Kidney (tissue), 14 donors: Measurements from ENCODE around the gene NCOA3. TPM values are rescaled to one million over a fixed set of nuclear protein-coding genes. Genes with fewer than 3 reads are reported as not detected.
"Not testable (repeated sequence)": the region's sequence is repeated elsewhere in the genome, so short reads cannot be mapped to it uniquely, and the experiment has no call there.

Source experiments
- DNase-seq, 5 donors: peaks; one replicate each; pipeline ENCODE4 v3.0.0-alpha.2; 2013 to 2020
- FAIRE-seq: peaks from 2 replicates; lab custom pipeline; 2012; peaks lifted over from hg19 to GRCh38; lab: Jason Lieb, UNC
- H3K27ac ChIP-seq, 2 donors: one replicate each; pipeline ENCODE4 v1.7.0; 2013; ENCODE audit warnings: low read depth in 2 of 2, low read length in 2 of 2, inconsistent platforms in 1 of 2
- H3K27me3 ChIP-seq: one replicate; pipeline ENCODE4 v1.7.1; 2013; ENCODE audit warnings: low read length, inconsistent platforms; ENCODE audit not compliant: control insufficient read depth, insufficient read depth
- H3K36me3 ChIP-seq, 3 donors: one replicate each; pipeline versions ENCODE4 v1.7.0 to v1.7.1; 2013; ENCODE audit warnings: low read length in 3 of 3, control low read depth in 1 of 3, inconsistent platforms in 1 of 3; ENCODE audit not compliant: insufficient read depth in 3 of 3, control insufficient read depth in 2 of 3
- H3K4me1 ChIP-seq, 3 donors: one replicate each; pipeline versions ENCODE4 v1.7.0 to v1.7.1; 2013; ENCODE audit warnings: low read length in 3 of 3, inconsistent platforms in 1 of 3, low read depth in 1 of 3; ENCODE audit not compliant: control insufficient read depth in 2 of 3, insufficient read depth in 2 of 3
- H3K4me3 ChIP-seq, 3 donors: one replicate each; pipeline versions ENCODE4 v1.7.0 to v1.8.1; 2013; ENCODE audit warnings: low read length in 3 of 3, control low read depth in 1 of 3, inconsistent platforms in 1 of 3
- H3K9ac ChIP-seq, 3 donors: one replicate each; pipeline versions ENCODE4 v1.7.0 to v1.7.1; 2013; ENCODE audit warnings: low read length in 3 of 3, control low read depth in 1 of 3, inconsistent platforms in 1 of 3
- H3K9me3 ChIP-seq, 3 donors: one replicate each; pipeline versions ENCODE4 v1.7.0 to v1.7.1; 2013; ENCODE audit warnings: low read length in 3 of 3, control low read depth in 1 of 3, inconsistent platforms in 1 of 3; ENCODE audit not compliant: control insufficient read depth in 2 of 3, insufficient read depth in 1 of 3
- intact Hi-C: fragments of 100-400 bp; cut with DNase I; formaldehyde crosslinking; loops from one replicate; pipeline ENCODE4 v1.11.1; 2022
- polyA plus RNA-seq: library from polyadenylated mRNA; stranded (reverse); fragments of 350-450 nt; fragmentation: Illumina TruSeq; extraction: RNeasy Lipid Tissue Mini Kit (QIAGEN cat#74804); gene quantifications from one replicate; pipeline ENCODE4 v1.2.3, GENCODE V29; 2014; ENCODE audit warnings: low read depth, low replicate concordance; ENCODE audit not compliant: insufficient read depth
- total RNA-seq: library from RNA; stranded (reverse); fragmentation: NEBNext Ultra II Directional; extraction: Animal tissue kit (Norgen Biotek cat#: 25700); gene quantifications from one replicate; pipeline ENCODE4 v1.2.1, GENCODE V29; 2021
- TF ChIP-seq, protein P1 (sequence below): IDR thresholded peaks from 3 replicates; pipeline ENCODE4 v1.5.1; 2012; ENCODE audit warnings: mild to moderate bottlenecking, moderate library complexity, borderline replicate concordance; ENCODE audit not compliant: insufficient read depth; ENCODE audit errors: extremely low read depth
- donor health status: control.
- donor health status: control.
- donor health status: control.
- donor health status: control.
- donor health status: control.
- donor health status: DM: yes; HTN: yes; CAD: no.
- donor health status: Normal renal cell carcinoma (clear cell type).

The NCOA3 gene
- total and polyA plus RNA-seq, 2 donors from 2014 or later = 4.9 to 38.8 TPM

DNA sequence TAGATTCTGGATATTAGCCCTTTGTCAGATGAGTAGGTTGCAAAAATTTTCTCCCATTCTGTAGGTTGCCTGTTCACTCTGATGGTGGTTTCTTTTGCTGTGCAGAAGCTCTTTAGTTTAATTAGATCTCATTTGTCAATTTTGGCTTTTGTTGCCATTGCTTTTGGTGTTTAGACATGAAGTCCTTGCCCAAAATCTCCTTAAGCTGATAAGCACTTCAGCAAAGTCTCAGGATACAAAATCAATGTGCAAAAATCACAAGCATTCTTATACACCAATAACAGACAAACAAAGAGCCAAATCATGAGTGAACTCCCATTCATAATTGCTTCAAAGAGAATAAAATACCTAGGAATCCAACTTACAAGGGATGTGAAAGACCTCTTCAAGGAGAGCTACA, 52.6 kb downstream of the NCOA3 start:
- DNase-seq, H3K36me3 ChIP-seq, intact Hi-C loops, H3K4me3 ChIP-seq, H3K27me3 ChIP-seq, H3K27ac ChIP-seq, H3K9me3 ChIP-seq, H3K9ac ChIP-seq, H3K4me1 ChIP-seq, FAIRE-seq: not testable (repeated sequence)

DNA sequence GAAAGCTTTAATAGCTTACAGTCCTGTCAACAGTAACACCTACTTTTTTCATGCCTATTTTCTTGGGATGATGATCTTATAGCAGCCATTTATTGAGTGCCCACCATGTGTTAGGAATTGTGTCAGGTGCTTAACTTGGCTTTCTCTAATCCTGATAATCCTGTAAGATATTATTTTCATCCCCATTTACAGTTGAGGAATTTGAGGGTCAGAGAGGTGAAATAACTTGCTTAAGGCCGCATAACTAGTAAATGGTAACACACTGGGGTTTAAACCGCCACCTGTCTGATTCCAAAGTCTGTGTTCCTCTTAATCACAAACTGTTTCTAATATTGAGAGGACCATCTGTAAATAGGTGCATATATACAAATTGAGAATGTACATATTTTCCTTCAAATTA, 55.5 kb downstream of the NCOA3 start:
- DNase-seq (no peak), FAIRE-seq (no peak)
- H3K4me1 ChIP-seq = peaks cover 3 to 9% (median 8%) of the 10 kb centered on the region in 3 donors
- H3K4me3 ChIP-seq = no peak overlapping the region
- no peaks in the 10 kb centered on the region for H3K27me3 ChIP-seq
- H3K36me3 ChIP-seq = no peaks in the 10 kb centered on the region
- H3K9ac ChIP-seq = no peak overlapping the region
- no peaks in the 10 kb centered on the region for H3K9me3 ChIP-seq
- intact Hi-C loops = no loop called here
- no peak overlapping the region for H3K27ac ChIP-seq
- TF ChIP-seq, protein P1, sequence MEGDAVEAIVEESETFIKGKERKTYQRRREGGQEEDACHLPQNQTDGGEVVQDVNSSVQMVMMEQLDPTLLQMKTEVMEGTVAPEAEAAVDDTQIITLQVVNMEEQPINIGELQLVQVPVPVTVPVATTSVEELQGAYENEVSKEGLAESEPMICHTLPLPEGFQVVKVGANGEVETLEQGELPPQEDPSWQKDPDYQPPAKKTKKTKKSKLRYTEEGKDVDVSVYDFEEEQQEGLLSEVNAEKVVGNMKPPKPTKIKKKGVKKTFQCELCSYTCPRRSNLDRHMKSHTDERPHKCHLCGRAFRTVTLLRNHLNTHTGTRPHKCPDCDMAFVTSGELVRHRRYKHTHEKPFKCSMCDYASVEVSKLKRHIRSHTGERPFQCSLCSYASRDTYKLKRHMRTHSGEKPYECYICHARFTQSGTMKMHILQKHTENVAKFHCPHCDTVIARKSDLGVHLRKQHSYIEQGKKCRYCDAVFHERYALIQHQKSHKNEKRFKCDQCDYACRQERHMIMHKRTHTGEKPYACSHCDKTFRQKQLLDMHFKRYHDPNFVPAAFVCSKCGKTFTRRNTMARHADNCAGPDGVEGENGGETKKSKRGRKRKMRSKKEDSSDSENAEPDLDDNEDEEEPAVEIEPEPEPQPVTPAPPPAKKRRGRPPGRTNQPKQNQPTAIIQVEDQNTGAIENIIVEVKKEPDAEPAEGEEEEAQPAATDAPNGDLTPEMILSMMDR = no peak

DNA sequence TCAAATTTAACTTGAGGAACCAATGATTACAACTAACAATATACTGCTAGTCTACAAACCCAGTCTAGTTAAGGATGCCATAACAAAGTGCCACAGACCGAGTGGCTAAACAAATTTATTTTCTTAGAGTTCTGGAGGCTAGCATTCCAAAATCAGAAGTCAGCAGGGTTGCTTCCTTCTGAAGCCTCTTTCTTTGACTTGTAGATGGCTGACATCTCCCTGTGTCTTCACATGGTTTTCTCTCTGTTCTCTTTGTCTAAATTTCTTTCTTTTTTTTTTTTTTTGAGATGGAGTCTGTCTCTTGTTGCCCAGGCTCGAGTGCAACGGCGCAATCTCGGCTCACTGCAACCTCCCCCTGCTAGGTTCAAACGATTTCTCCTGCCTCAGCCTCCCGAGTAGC, 56.1 kb downstream of the NCOA3 start:
- H3K9me3 ChIP-seq = no peaks in the 10 kb centered on the region
- TF ChIP-seq, protein P1 = no peak
- H3K27me3 ChIP-seq = no peaks in the 10 kb centered on the region
- H3K27ac ChIP-seq = no peak overlapping the region
- H3K4me3 ChIP-seq = no peak overlapping the region
- no peak overlapping the region for H3K9ac ChIP-seq
- H3K4me1 ChIP-seq = peaks cover 3 to 9% (median 8%) of the 10 kb centered on the region in 3 donors
- no peak for FAIRE-seq
- DNase-seq = no peak
- intact Hi-C loops = no loop called here
- no peaks in the 10 kb centered on the region for H3K36me3 ChIP-seq

GRCh38 chr20:47558295-47559066, 56.8 kb downstream of the NCOA3 start:
- TF ChIP-seq, protein P1 = no peak
- Histone ChIP-seq H3K36me3 (no peaks in the 10 kb centered on the region), H3K27me3 (no peaks in the 10 kb centered on the region), H3K27ac (no peak overlapping the region), H3K4me3 (no peak overlapping the region), H3K9me3 (no peaks in the 10 kb centered on the region), H3K4me1 (peaks cover 3 to 9% (median 8%) of the 10 kb centered on the region in 3 donors), H3K9ac (no peak overlapping the region)
- no peak for FAIRE-seq
- peak in 1 of 5 donors; percentile 40 for DNase-seq
- intact Hi-C loops = no loop called here
